H9 (cell line): ENCODE data around the gene ANAPC13. TPM values are rescaled to one million over a fixed set of nuclear protein-coding genes. Genes with fewer than 3 reads are reported as not detected.

Source experiments
- DNase-seq: peaks from one replicate; pipeline ENCODE4 v3.0.0-alpha.2; 2017
- H2AFZ ChIP-seq: one replicate; pipeline ENCODE4 v1.6.1; 2013; ENCODE audit warnings: mild to moderate bottlenecking, low read length, control low read depth, moderate library complexity
- H2AK5ac ChIP-seq: 2 replicates; pipeline ENCODE4 v1.6.1; 2013; ENCODE audit warnings: low read length, control low read depth, mixed read lengths; ENCODE audit not compliant: insufficient read length
- H2BK120ac ChIP-seq: one replicate; pipeline ENCODE4 v1.6.1; 2013; ENCODE audit warnings: low read depth, mild to moderate bottlenecking, low read length, control low read depth, inconsistent platforms; ENCODE audit not compliant: poor library complexity, severe bottlenecking
- H2BK12ac ChIP-seq: 2 replicates; pipeline ENCODE4 v1.6.1; 2013; ENCODE audit warnings: low read length, control low read depth, mixed read lengths, low read depth; ENCODE audit not compliant: insufficient read length
- H2BK15ac ChIP-seq: 2 replicates; pipeline ENCODE4 v1.6.1; 2013; ENCODE audit warnings: low read depth, low read length, control low read depth
- H2BK20ac ChIP-seq: one replicate; pipeline ENCODE4 v1.6.1; 2013; ENCODE audit warnings: low read depth, mild to moderate bottlenecking, low read length, control low read depth, inconsistent platforms; ENCODE audit not compliant: poor library complexity, severe bottlenecking
- H2BK5ac ChIP-seq: 2 replicates; pipeline ENCODE4 v1.6.1; 2013; ENCODE audit warnings: low read length, control low read depth, mixed read lengths; ENCODE audit not compliant: insufficient read length
- H3K14ac ChIP-seq: 2 replicates; pipeline ENCODE4 v1.6.1; 2013; ENCODE audit warnings: low read length, control low read depth; ENCODE audit not compliant: insufficient read depth
- H3K18ac ChIP-seq: 2 replicates; pipeline ENCODE4 v1.6.1; 2013; ENCODE audit warnings: low read depth, mild to moderate bottlenecking, mixed read lengths, low read length, control low read depth; ENCODE audit not compliant: insufficient read length
- H3K23ac ChIP-seq: 2 replicates; pipeline ENCODE4 v1.6.1; 2013; ENCODE audit warnings: low read length, control low read depth, mixed read lengths, low read depth; ENCODE audit not compliant: insufficient read length
- H3K23me2 ChIP-seq: 2 replicates; pipeline ENCODE4 v1.6.1; 2013; ENCODE audit warnings: low read depth, mild to moderate bottlenecking, mixed read lengths, low read length, control low read depth; ENCODE audit not compliant: insufficient read length, poor library complexity, severe bottlenecking
- H3K27ac ChIP-seq: 2 replicates; pipeline ENCODE4 v1.5.1; 2013; ENCODE audit warnings: low read length, control low read depth, mixed read lengths, low read depth; ENCODE audit not compliant: insufficient read length
- H3K27me3 ChIP-seq: 2 replicates; pipeline ENCODE4 v1.6.1; 2013; ENCODE audit warnings: low read length, control low read depth, inconsistent platforms; ENCODE audit not compliant: insufficient read depth
- H3K4ac ChIP-seq: 2 replicates; pipeline ENCODE4 v1.6.1; 2013; ENCODE audit warnings: low read depth, mild to moderate bottlenecking, control low read depth, inconsistent platforms, low read length, moderate library complexity
- H3K4me1 ChIP-seq: 2 replicates; pipeline ENCODE4 v1.6.1; 2013; ENCODE audit warnings: low read length, control low read depth, inconsistent platforms; ENCODE audit not compliant: insufficient read depth
- H3K4me2 ChIP-seq: 2 replicates; pipeline ENCODE4 v1.6.1; 2013; ENCODE audit warnings: low read length, control low read depth, mixed read lengths; ENCODE audit not compliant: insufficient read length, insufficient read depth
- H3K56ac ChIP-seq: 2 replicates; pipeline ENCODE4 v1.6.1; 2013; ENCODE audit warnings: low read depth, mild to moderate bottlenecking, mixed read lengths, low read length, control low read depth; ENCODE audit not compliant: insufficient read length
- H3K79me1 ChIP-seq: 2 replicates; pipeline ENCODE4 v1.6.1; 2013; ENCODE audit warnings: low read depth, mild to moderate bottlenecking, moderate library complexity, low read length, control low read depth, inconsistent platforms; ENCODE audit not compliant: insufficient read depth, poor library complexity, severe bottlenecking
- H3K79me2 ChIP-seq: 2 replicates; pipeline ENCODE4 v1.6.1; 2013; ENCODE audit warnings: low read length, control low read depth, inconsistent platforms; ENCODE audit not compliant: insufficient read depth
- H3K9ac ChIP-seq: 2 replicates; pipeline ENCODE4 v1.6.1; 2013; ENCODE audit warnings: low read length, control low read depth, mixed read lengths; ENCODE audit not compliant: insufficient read length; ENCODE audit errors: extremely low read depth
- H3K9me3 ChIP-seq: one replicate; pipeline ENCODE4 v1.6.1; 2013; ENCODE audit warnings: low read depth, low read length, inconsistent platforms; ENCODE audit not compliant: control insufficient read depth
- H3T11ph ChIP-seq: one replicate; pipeline ENCODE4 v1.6.1; 2013; ENCODE audit warnings: mild to moderate bottlenecking, low read length, control low read depth, inconsistent platforms
- H4K20me1 ChIP-seq: one replicate; pipeline ENCODE4 v1.6.1; 2013; ENCODE audit not compliant: control insufficient read depth, insufficient read length, insufficient read depth
- H4K5ac ChIP-seq: 2 replicates; pipeline ENCODE4 v1.6.1; 2013; ENCODE audit warnings: low read depth, mild to moderate bottlenecking, mixed read lengths, low read length, control low read depth; ENCODE audit not compliant: insufficient read length
- H4K8ac ChIP-seq: replicated peaks from 2 replicates; pipeline ENCODE4 v1.6.1; 2013; ENCODE audit warnings: low read length, control low read depth, mixed read lengths, low read depth; ENCODE audit not compliant: insufficient read length
- H4K91ac ChIP-seq: 2 replicates; pipeline ENCODE4 v1.6.1; 2013; ENCODE audit warnings: low read depth, mild to moderate bottlenecking, moderate library complexity, mixed read lengths, low read length, control low read depth; ENCODE audit not compliant: insufficient read length
- H3K27ac Mint-ChIP-seq, 3 experiments: 2 replicates in 2 of 3; 3 replicates in 1 of 3; pipeline ENCODE4 v1.8.0; 2020 to 2021; ENCODE audit warnings: mixed read lengths in 3 of 3, mild to moderate bottlenecking in 1 of 3, moderate library complexity in 1 of 3
- H3K27me3 Mint-ChIP-seq: 2 replicates; pipeline ENCODE4 v1.8.0; 2021; ENCODE audit warnings: low read depth, mild to moderate bottlenecking, moderate library complexity, mixed read lengths
- H3K36me3 Mint-ChIP-seq, 3 experiments: 2 replicates in 2 of 3; 3 replicates in 1 of 3; pipeline ENCODE4 v1.8.0; 2020 to 2021; ENCODE audit warnings: low read depth in 3 of 3, mixed read lengths in 3 of 3; ENCODE audit not compliant: insufficient read depth in 1 of 3
- H3K4me1 Mint-ChIP-seq, 2 experiments: 2 replicates each; pipeline ENCODE4 v1.8.0; 2020; ENCODE audit warnings: mixed read lengths in 2 of 2
- H3K4me3 Mint-ChIP-seq, 2 experiments: 2 replicates in 1 of 2; 3 replicates in 1 of 2; pipeline ENCODE4 v1.8.0; 2020 to 2021; ENCODE audit warnings: mild to moderate bottlenecking in 2 of 2, mixed read lengths in 2 of 2, moderate library complexity in 1 of 2
- H3K9me3 Mint-ChIP-seq, 2 experiments: 2 replicates in 1 of 2; 3 replicates in 1 of 2; pipeline ENCODE4 v1.8.0; 2020; ENCODE audit warnings: mild to moderate bottlenecking in 2 of 2, mixed read lengths in 2 of 2, moderate library complexity in 1 of 2
- CTCF ChIP-seq: fragments of 200-600 bp; sonication (generic); conservative IDR thresholded peaks from 3 replicates; pipeline ENCODE4 v1.8.0; 2021; ENCODE audit warnings: antibody characterized with exemption, mild to moderate bottlenecking
- WGBS: extraction: QIAGEN DNeasy Blood & Tissue Kit; methylation state at CpG from one replicate; pipeline ENCODE4 v1.1.7; 2013; ENCODE audit warnings: missing lambda C conversion rate, low lambda C conversion rate, mixed read lengths; ENCODE audit not compliant: insufficient read length; ENCODE audit errors: extremely low coverage; 5-methylcytosine and 5-hydroxymethylcytosine counted together
- total RNA-seq: library from RNA; stranded (reverse); gene quantifications from 2 replicates; pipeline ENCODE4 v1.2.1, GENCODE V29; 2021

ANAPC13 gene
- total RNA-seq, 1 experiment from 2014 or later: 42.8 TPM

- Histone ChIP-seq H3K4me2 (no peak overlapping the region), H3K9ac (no peak overlapping the region), H3K27ac (no peak overlapping the region), H2AFZ (no peak overlapping the region), H4K5ac (no peak overlapping the region), H4K8ac (no peak overlapping the region), H3K4ac (no peak overlapping the region), H2BK12ac (no peak overlapping the region), H3K56ac (no peak overlapping the region), H3K79me2 (no peaks in the 10 kb centered on the region), H2BK20ac (no peak overlapping the region), H3K23ac (no peak overlapping the region), H4K20me1 (no peaks in the 10 kb centered on the region), H2BK15ac (no peak overlapping the region), H3K9me3 (no peaks in the 10 kb centered on the region), H3K14ac (no peak overlapping the region), H3K27me3 (no peaks in the 10 kb centered on the region), H2BK120ac (no peak overlapping the region), H4K91ac (no peak overlapping the region), H3K4me1 (no peaks in the 10 kb centered on the region), H3T11ph (no peak overlapping the region), H2BK5ac (no peak overlapping the region), H3K23me2 (no peaks in the 10 kb centered on the region), H3K18ac (no peak overlapping the region), H3K79me1 (no peaks in the 10 kb centered on the region), H2AK5ac (no peak overlapping the region)
- H3K9me3 Mint-ChIP-seq: no peaks in the 10 kb centered on the region
- H3K4me1 Mint-ChIP-seq: 0 out of 4 replicates have a peak, but pooled peaks cover 2 to 4% of the 10 kb centered on the region in 2 experiments
- no CpG with 5 or more reads among the region's 8 CpGs for WGBS
- no peak for DNase-seq
- no peak overlapping the region for H3K27ac Mint-ChIP-seq
- H3K4me3 Mint-ChIP-seq: no peak overlapping the region
- no peak for TF ChIP-seq CTCF
- H3K27me3 Mint-ChIP-seq: no peaks in the 10 kb centered on the region
- H3K36me3 Mint-ChIP-seq: peaks cover 0 to 3% (median 2%) of the 10 kb centered on the region in 3 experiments; a peak in 4 of 7 replicates
Measured at GRCh38 chr3:134471521-134472193, 14.1 kb downstream of the ANAPC13 start.
